ENCODE measurements around the gene MYO1B.

MYO1B gene

GRCh38 chr2:191301971-191302370 lies 56.8 kb downstream of the MYO1B start:
- no peak for DNase-seq

- no peak for DNase-seq
These were observed 57.4 kb downstream of the MYO1B start for GRCh38 chr2:191302459-191303139.

GRCh38 chr2:191303140-191304005 lies 58.2 kb downstream of the MYO1B start:
- DNase-seq, result no peak

GRCh38 chr2:191304939-191305875 lies 60.0 kb downstream of the MYO1B start:
- DNase-seq, result no peak

GRCh38 chr2:191308026-191308425 lies 62.8 kb downstream of the MYO1B start:
- no peak for DNase-seq

GRCh38 chr2:191311156-191311555 lies 66.0 kb downstream of the MYO1B start:
- no peak for DNase-seq

- DNase-seq, result no peak
These were observed 66.4 kb downstream of the MYO1B start for GRCh38 chr2:191311627-191312026.

GRCh38 chr2:191312163-191312562 lies 67.0 kb downstream of the MYO1B start:
- no peak for DNase-seq

GRCh38 chr2:191312662-191313061 lies 67.5 kb downstream of the MYO1B start:
- no peak for DNase-seq

- no peak for DNase-seq
These were observed 69.6 kb downstream of the MYO1B start for GRCh38 chr2:191314697-191315364.

GRCh38 chr2:191315365-191315752 lies 70.2 kb downstream of the MYO1B start:
- no peak for DNase-seq

GRCh38 chr2:191316246-191316994 lies 71.2 kb downstream of the MYO1B start:
- no peak for DNase-seq

- DNase-seq, result no peak
These were observed 73.0 kb downstream of the MYO1B start for GRCh38 chr2:191318037-191318728.

- no peak for DNase-seq
These were observed 73.5 kb downstream of the MYO1B start for GRCh38 chr2:191318729-191319078.

GRCh38 chr2:191319186-191319585 lies 74.0 kb downstream of the MYO1B start:
- no peak for DNase-seq

- no peak for DNase-seq
These were observed 75.7 kb downstream of the MYO1B start for GRCh38 chr2:191320881-191321280.

GRCh38 chr2:191321861-191322662 lies 76.9 kb downstream of the MYO1B start:
- DNase-seq, result no peak

GRCh38 chr2:191322828-191323506 lies 77.8 kb downstream of the MYO1B start:
- no peak for DNase-seq

- no peak for DNase-seq
These were observed 80.6 kb downstream of the MYO1B start for GRCh38 chr2:191325651-191326365.
